Suppressor macrophage treated with lipopolysaccharide for 4 hours (primary cell): Measurements from ENCODE around the gene RPL36AL.
"Not testable (repeated sequence)": the region's sequence is repeated elsewhere in the genome, so short reads cannot be mapped to it uniquely, and the experiment has no call there.

Source experiments
- DNase-seq: peaks from one replicate; pipeline ENCODE4 v3.0.0-alpha.2; 2020

The RPL36AL gene

GRCh38 chr14:49619273-49619672 is 1.2 kb downstream of the RPL36AL start:
- not testable (repeated sequence) for DNase-seq

DNA sequence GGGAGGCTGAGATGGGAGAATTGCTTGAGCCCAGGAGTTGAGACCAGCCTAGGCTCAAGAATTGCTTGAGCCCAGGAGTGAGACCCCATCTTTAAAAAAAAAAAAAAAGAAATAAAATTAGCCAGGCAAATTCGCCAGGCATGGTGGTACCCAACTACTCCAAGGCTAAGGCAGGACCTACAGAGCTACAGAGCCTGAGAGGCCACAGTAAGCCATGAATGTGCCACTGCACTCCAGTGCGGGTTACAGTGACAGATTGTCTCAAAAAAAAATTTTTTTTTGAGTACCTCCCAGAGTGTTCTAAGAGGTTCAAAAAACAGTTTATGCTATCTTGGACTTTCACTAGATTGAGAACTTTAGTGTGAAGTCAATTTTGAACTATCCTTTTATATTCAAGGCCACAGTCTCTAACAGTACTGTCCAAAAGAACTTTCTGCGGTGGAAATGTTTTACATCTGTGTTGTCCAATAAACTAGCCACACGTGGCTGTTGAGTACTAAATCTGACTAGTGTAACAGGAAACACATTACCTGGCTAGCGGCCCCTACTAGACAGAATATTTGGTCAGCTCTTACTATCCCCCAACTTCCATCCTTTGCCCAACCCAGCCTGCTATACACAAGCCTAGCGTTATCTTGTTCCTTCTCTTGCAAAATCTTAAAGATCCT is 2.4 kb downstream of the RPL36AL start:
- DNase-seq = no peak

- DNase-seq = no peak
Observed at GRCh38 chr14:49615776-49616175, 4.7 kb downstream of the RPL36AL start.

- no peak for DNase-seq
Observed at GRCh38 chr14:49614196-49614595, 6.2 kb downstream of the RPL36AL start.

DNA sequence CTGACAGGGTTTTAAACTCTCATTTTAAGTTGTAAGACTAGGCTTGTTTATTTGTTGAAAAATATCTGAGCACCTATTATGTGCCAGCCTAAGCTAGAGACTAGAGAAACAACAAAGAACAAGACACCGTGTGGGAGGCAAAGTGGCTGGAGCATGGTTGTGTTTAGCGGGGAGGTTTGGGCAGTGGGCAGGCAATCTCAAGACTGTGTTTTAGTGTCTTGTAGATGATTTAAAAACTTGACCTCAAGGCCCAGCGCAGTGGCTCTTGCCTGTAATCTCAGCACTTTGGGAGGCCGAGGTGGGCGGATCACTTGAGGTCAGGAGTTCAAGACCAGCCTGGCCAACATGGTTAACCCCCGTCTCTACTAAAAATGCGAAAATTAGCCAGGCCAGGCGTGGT is 7.8 kb downstream of the RPL36AL start:
- no peak for DNase-seq

DNA sequence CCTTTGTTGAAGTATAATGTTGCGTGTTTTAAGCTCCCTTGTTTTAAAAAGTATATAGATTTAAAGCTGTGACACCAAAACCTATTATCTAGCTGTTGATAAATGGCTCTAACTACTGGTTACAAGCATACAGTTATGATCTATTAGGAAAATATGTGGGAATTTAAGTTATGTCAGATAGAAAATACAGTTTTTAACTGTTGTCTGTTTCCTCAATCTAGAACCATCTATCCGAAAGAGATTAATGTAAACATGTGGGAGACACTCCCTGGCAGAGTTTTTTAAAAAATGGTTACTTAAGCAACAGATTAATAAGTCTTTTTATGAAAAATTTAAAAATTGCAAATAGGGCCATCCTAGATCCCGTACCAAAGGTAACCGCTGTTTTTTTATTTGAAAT is 8.2 kb downstream of the RPL36AL start:
- no peak for DNase-seq

DNA sequence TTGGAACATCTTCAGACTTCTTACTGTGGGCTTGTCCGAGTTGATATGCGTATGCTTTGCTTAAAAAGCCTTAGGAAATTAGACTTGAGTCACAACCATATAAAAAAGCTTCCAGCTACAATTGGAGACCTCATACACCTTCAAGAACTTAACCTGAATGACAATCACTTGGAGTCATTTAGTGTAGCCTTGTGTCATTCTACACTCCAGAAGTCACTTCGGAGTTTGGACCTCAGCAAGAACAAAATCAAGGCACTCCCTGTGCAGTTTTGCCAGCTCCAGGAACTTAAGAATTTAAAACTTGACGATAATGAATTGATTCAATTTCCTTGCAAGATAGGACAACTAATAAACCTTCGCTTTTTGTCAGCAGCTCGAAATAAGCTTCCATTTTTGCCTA is 12.8 kb downstream of the RPL36AL start:
- DNase-seq = no peak

DNA sequence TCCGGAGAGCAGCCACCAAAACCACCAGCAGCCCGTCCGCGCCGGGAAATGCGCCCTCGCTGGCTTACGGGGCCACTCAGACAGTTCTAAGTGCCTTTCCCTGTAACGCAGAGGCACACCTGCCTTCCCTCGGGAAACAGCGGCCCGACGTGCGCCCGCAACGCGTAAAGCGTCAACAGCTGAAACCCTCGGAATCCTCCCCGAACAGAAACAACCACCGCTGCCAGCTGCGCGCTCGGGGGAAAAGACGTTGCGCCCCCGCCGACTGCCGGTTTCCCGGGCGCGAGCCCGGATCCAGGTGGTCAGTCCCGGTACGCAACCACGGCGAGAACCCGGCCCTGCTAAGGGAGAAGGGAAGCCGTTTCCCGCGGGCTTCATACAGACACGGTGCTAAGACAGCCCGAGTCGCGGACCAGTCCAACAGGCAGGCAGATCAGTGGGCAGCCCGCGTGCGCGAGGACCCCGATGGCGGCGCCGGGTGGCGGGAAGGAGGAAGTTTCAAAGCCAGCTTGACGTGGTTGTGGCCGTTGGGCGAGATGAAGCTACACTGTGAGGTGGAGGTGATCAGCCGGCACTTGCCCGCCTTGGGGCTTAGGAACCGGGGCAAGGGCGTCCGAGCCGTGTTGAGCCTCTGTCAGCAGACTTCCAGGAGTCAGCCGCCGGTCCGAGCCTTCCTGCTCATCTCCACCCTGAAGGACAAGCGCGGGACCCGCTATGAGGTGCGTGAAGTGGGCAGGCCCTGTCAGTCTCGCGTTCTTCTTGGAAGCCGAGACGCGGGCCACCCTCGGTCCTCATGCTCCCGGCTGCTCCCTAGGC is 21.7 kb downstream of the RPL36AL start, which contains the start of gene LRR1:
Gene LRR1 (plus strand): TSS at position 456 of the 816 bp plus-strand sequence. CDS start 81 bp downstream, at position 537.
- peak; percentile 87 for DNase-seq

- DNase-seq = no peak
Observed at GRCh38 chr14:49598189-49598484, 22.3 kb downstream of the RPL36AL start.

- DNase-seq = no peak
Observed at GRCh38 chr14:49594347-49595091, 25.9 kb downstream of the RPL36AL start.

DNA sequence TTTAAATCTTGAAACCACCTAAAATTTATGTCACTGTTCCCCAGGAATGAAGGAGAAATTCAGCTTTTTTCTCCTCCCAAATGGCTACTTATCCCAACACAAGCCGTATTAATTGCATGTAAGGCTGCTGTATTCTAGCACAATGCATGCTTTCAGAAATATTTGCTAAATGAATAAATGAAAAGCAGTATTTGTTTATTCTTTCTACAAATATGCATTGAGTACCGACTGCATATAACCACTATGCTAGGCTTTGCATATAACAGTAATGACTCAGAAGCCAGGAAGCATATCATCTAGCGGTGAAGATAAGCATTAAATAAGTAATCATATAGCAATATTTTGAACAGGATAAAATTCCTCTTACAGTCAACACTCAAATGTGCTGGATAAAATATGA is 27.4 kb downstream of the RPL36AL start:
- DNase-seq = no peak

DNA sequence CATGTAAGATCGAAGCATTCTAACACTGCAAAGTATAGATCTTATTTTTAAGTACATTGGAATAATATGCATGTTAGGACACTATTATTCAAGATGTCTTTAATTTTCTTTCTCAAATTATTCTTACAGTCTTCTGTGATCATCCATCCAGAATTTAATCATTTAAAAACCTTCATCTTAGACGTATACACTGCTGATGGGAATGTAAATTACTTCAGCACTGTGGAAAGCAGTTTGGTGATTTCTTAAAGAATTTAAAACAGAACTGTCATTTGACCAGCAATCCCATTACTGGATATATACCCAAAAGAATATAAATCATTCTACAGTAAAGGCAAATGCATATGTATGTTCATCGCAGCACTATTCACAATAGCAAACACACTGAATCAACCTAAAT is 31.0 kb downstream of the RPL36AL start:
- no peak for DNase-seq

DNA sequence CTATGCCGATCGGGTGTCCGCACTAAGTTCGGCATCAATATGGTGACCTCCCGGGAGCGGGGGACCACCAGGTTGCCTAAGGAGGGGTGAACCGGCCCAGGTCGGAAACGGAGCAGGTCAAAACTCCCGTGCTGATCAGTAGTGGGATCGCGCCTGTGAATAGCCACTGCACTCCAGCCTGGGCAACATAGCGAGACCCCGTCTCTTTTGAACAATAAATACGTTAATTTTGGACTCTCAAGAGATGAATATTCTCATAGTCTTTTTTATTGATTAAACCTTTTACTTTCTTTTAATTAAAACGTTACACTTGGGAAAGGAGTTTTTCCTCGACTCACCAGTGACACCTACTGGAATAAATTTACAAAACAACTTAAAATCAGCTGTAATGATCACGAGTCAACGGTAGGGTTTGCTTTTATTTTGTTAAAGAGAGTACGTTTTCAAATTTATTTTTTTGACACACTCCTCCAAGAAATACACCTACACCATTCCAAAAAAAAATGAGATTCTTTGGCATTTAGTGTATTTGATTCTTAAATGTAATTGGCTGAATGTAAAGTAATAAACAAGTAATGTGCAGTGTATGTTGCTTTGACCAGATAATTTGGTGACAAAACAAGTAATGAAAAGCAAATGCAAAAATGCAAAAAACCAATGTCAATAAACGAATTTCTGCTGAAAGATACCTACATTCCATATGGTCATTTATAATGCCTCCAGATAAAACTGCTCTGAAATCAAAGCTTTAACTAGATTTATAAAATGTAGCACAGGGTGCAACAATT is 33.6 kb downstream of the RPL36AL start:
- DNase-seq = peak; percentile 86

GRCh38 chr14:49585803-49586672 is 34.4 kb downstream of the RPL36AL start, which contains the start of gene RPS29:
Gene RPS29 (minus strand): TSS chr14:49586380. CDS start chr14:49586346, 34 bp downstream.
- peak; percentile 99 for DNase-seq

DNA sequence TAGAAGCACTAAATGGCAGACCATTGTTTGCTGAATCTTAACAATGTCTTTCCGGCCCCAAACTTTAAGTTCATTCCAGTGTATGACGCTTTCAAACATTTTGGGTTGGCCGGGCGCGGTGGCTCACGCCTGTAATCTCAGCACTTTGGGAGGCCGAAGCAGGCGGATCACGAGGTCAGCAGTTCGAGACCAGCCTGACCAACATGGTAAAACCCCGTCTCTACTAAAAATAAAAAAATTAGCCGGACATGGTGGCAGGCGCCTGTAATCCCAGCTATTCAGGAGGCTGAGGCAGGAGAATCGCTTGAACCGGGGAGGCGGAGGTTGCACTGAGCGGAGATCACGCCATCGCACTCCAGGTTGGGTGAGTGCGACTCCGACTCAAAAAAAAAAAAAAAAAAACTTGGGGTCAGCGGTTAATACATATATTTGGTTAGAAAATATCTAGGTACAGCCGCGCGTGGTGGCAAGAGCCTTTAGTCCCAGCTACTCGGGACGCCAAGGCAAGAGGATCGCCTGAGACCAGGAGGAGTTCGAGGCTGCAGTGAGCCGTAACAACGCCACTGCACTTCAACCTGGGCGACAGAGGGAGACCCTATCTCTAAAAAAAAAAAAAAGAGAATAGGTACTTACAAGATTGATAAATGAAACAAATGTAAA is 35.3 kb downstream of the RPL36AL start:
- DNase-seq = not testable (repeated sequence)

- no peak for DNase-seq
Observed at GRCh38 chr14:49584058-49584457, 36.4 kb downstream of the RPL36AL start.

- no peak for DNase-seq
Observed at GRCh38 chr14:49583629-49584028, 36.8 kb downstream of the RPL36AL start.

- DNase-seq = no peak
Observed at GRCh38 chr14:49582113-49582977, 38.1 kb downstream of the RPL36AL start.

- DNase-seq = no peak
Observed at GRCh38 chr14:49581209-49582112, 39.0 kb downstream of the RPL36AL start.
